Kidney (tissue), 14 donors: ENCODE results near the gene ARHGAP35. TPM values are rescaled to one million over a fixed set of nuclear protein-coding genes. Genes with fewer than 3 reads are reported as not detected.

Source experiments
- DNase-seq, 5 donors: peaks; one replicate each; pipeline ENCODE4 v3.0.0-alpha.2; 2013 to 2020
- FAIRE-seq: peaks from 2 replicates; lab custom pipeline; 2012; peaks lifted over from hg19 to GRCh38; lab: Jason Lieb, UNC
- H3K27ac ChIP-seq, 2 donors: one replicate each; pipeline ENCODE4 v1.7.0; 2013; ENCODE audit warnings: low read depth in 2 of 2, low read length in 2 of 2, inconsistent platforms in 1 of 2
- H3K27me3 ChIP-seq: one replicate; pipeline ENCODE4 v1.7.1; 2013; ENCODE audit warnings: low read length, inconsistent platforms; ENCODE audit not compliant: control insufficient read depth, insufficient read depth
- H3K36me3 ChIP-seq, 3 donors: one replicate each; pipeline versions ENCODE4 v1.7.0 to v1.7.1; 2013; ENCODE audit warnings: low read length in 3 of 3, control low read depth in 1 of 3, inconsistent platforms in 1 of 3; ENCODE audit not compliant: insufficient read depth in 3 of 3, control insufficient read depth in 2 of 3
- H3K4me1 ChIP-seq, 3 donors: one replicate each; pipeline versions ENCODE4 v1.7.0 to v1.7.1; 2013; ENCODE audit warnings: low read length in 3 of 3, inconsistent platforms in 1 of 3, low read depth in 1 of 3; ENCODE audit not compliant: control insufficient read depth in 2 of 3, insufficient read depth in 2 of 3
- H3K4me3 ChIP-seq, 3 donors: one replicate each; pipeline versions ENCODE4 v1.7.0 to v1.8.1; 2013; ENCODE audit warnings: low read length in 3 of 3, control low read depth in 1 of 3, inconsistent platforms in 1 of 3
- H3K9ac ChIP-seq, 3 donors: one replicate each; pipeline versions ENCODE4 v1.7.0 to v1.7.1; 2013; ENCODE audit warnings: low read length in 3 of 3, control low read depth in 1 of 3, inconsistent platforms in 1 of 3
- H3K9me3 ChIP-seq, 3 donors: one replicate each; pipeline versions ENCODE4 v1.7.0 to v1.7.1; 2013; ENCODE audit warnings: low read length in 3 of 3, control low read depth in 1 of 3, inconsistent platforms in 1 of 3; ENCODE audit not compliant: control insufficient read depth in 2 of 3, insufficient read depth in 1 of 3
- CTCF ChIP-seq: IDR thresholded peaks from 3 replicates; pipeline ENCODE4 v1.5.1; 2012; ENCODE audit warnings: mild to moderate bottlenecking, moderate library complexity, borderline replicate concordance; ENCODE audit not compliant: insufficient read depth; ENCODE audit errors: extremely low read depth
- intact Hi-C: fragments of 100-400 bp; cut with DNase I; formaldehyde crosslinking; loops from one replicate; pipeline ENCODE4 v1.11.1; 2022
- polyA plus RNA-seq: library from polyadenylated mRNA; stranded (reverse); fragments of 350-450 nt; fragmentation: Illumina TruSeq; extraction: RNeasy Lipid Tissue Mini Kit (QIAGEN cat#74804); gene quantifications from one replicate; pipeline ENCODE4 v1.2.3, GENCODE V29; 2014; ENCODE audit warnings: low read depth, low replicate concordance; ENCODE audit not compliant: insufficient read depth
- total RNA-seq: library from RNA; stranded (reverse); fragmentation: NEBNext Ultra II Directional; extraction: Animal tissue kit (Norgen Biotek cat#: 25700); gene quantifications from one replicate; pipeline ENCODE4 v1.2.1, GENCODE V29; 2021
- donor health status: control.
- donor health status: control.
- donor health status: control.
- donor health status: control.
- donor health status: control.
- donor health status: DM: yes; HTN: yes; CAD: no.
- donor health status: Normal renal cell carcinoma (clear cell type).

The ARHGAP35 gene
- total and polyA plus RNA-seq, 2 donors from 2014 or later = 14.0 to 53.6 TPM

GRCh38 chr19:46898731-46899130, 37.9 kb downstream of the ARHGAP35 start:
- Histone ChIP-seq H3K27ac (no peak overlapping the region), H3K4me3 (no peak overlapping the region), H3K36me3 (no peaks in the 10 kb centered on the region), H3K4me1 (peaks cover 3 to 25% (median 21%) of the 10 kb centered on the region in 3 donors), H3K27me3 (no peaks in the 10 kb centered on the region), H3K9ac (no peak overlapping the region), H3K9me3 (no peaks in the 10 kb centered on the region)
- DNase-seq (no peak), FAIRE-seq (no peak)
- intact Hi-C loops = no loop called here
- no peak for TF ChIP-seq CTCF

- TF ChIP-seq CTCF = no peak
- no peak for DNase-seq
- Histone ChIP-seq H3K36me3 (no peaks in the 10 kb centered on the region), H3K9ac (no peak overlapping the region), H3K27ac (no peak overlapping the region), H3K4me1 (peaks cover 3 to 37% (median 31%) of the 10 kb centered on the region in 3 donors), H3K9me3 (no peaks in the 10 kb centered on the region), H3K27me3 (no peaks in the 10 kb centered on the region), H3K4me3 (no peak overlapping the region)
- intact Hi-C loops = no loop called here
- FAIRE-seq = no peak
Observed at GRCh38 chr19:46900341-46900740, 39.5 kb downstream of the ARHGAP35 start.

- no peaks in the 10 kb centered on the region for H3K36me3 ChIP-seq
- no peak for TF ChIP-seq CTCF
- FAIRE-seq (no peak), DNase-seq (peak in 2 of 5 donors; percentile 47 to 48)
- H3K9ac ChIP-seq = no peak overlapping the region
- intact Hi-C loops = no loop called here
- peaks cover 3 to 37% (median 31%) of the 10 kb centered on the region in 3 donors for H3K4me1 ChIP-seq
- H3K9me3 ChIP-seq = no peaks in the 10 kb centered on the region
- H3K27me3 ChIP-seq = no peaks in the 10 kb centered on the region
- peak overlapping the region in 1 of 3 donors; percentile 12 for H3K4me3 ChIP-seq
- peak overlapping the region; percentile 48 to 79 for H3K27ac ChIP-seq
Observed at GRCh38 chr19:46901701-46902401, 41.1 kb downstream of the ARHGAP35 start.

- intact Hi-C loops = no loop called here
- no peak for TF ChIP-seq CTCF
- Histone ChIP-seq H3K9ac (no peak overlapping the region), H3K27ac (peak overlapping the region; percentile 48 to 79), H3K36me3 (no peaks in the 10 kb centered on the region), H3K4me3 (no peak overlapping the region), H3K9me3 (no peaks in the 10 kb centered on the region), H3K4me1 (peaks cover 3 to 37% (median 31%) of the 10 kb centered on the region in 3 donors), H3K27me3 (no peaks in the 10 kb centered on the region)
- no peak for FAIRE-seq
- DNase-seq = peak in 2 of 5 donors; percentile 73 to 76
Observed at GRCh38 chr19:46902402-46902766, 41.6 kb downstream of the ARHGAP35 start.
